ENCODE data around the gene WDR37.

Gene WDR37

GRCh38 chr10:1043532-1043995, 12.6 kb upstream of the WDR37 start:
- Histone ChIP-seq H3K4me3 (ENCODE audit: low read depth in 1 of 2, low read length in 2 of 2) (peak overlapping the region in 1 of 2 donors; percentile 22), H3K27me3 (ENCODE audit: low read depth, low read length) (no peaks in the 10 kb centered on the region), H3K36me3 (ENCODE audit: control insufficient read depth in 1 of 2, insufficient read depth in 2 of 2, low read length in 2 of 2) (peaks cover 16 to 18% of the 10 kb centered on the region in 2 donors), H3K27ac (ENCODE audit: low read length) (peak overlapping the region; percentile 80), H3K4me1 (ENCODE audit: control insufficient read depth in 1 of 2, insufficient read depth in 2 of 2, low read length in 2 of 2) (peaks cover 4 to 9% of the 10 kb centered on the region in 2 donors), H3K9me3 (ENCODE audit: control insufficient read depth in 1 of 2, low read length in 2 of 2) (no peaks in the 10 kb centered on the region)

- Histone ChIP-seq H3K4me1 (ENCODE audit: control insufficient read depth in 1 of 2, insufficient read depth in 2 of 2, low read length in 2 of 2) (peaks cover 4 to 9% of the 10 kb centered on the region in 2 donors), H3K4me3 (ENCODE audit: low read depth in 1 of 2, low read length in 2 of 2) (peak overlapping the region; percentile 10 to 22)
Measured at GRCh38 chr10:1044146-1044545, 12.0 kb upstream of the WDR37 start.

GRCh38 chr10:1044964-1045363, 11.2 kb upstream of the WDR37 start:
- Histone ChIP-seq H3K4me3 (ENCODE audit: low read depth in 1 of 2, low read length in 2 of 2) (no peak overlapping the region), H3K27me3 (ENCODE audit: low read depth, low read length) (no peaks in the 10 kb centered on the region), H3K4me1 (ENCODE audit: control insufficient read depth in 1 of 2, insufficient read depth in 2 of 2, low read length in 2 of 2) (peaks cover 4 to 13% of the 10 kb centered on the region in 2 donors), H3K27ac (ENCODE audit: low read length) (peak overlapping the region; percentile 80), H3K36me3 (ENCODE audit: control insufficient read depth in 1 of 2, insufficient read depth in 2 of 2, low read length in 2 of 2) (peaks cover 13 to 17% of the 10 kb centered on the region in 2 donors), H3K9me3 (ENCODE audit: control insufficient read depth in 1 of 2, low read length in 2 of 2) (no peaks in the 10 kb centered on the region)

More at GRCh38 chr10:1044146-1044545, 12.0 kb upstream of the WDR37 start:
- Histone ChIP-seq H3K9me3 (ENCODE audit: control insufficient read depth in 1 of 2, low read length in 2 of 2) (no peaks in the 10 kb centered on the region), H3K27me3 (ENCODE audit: low read depth, low read length) (no peaks in the 10 kb centered on the region), H3K36me3 (ENCODE audit: control insufficient read depth in 1 of 2, insufficient read depth in 2 of 2, low read length in 2 of 2) (peaks cover 16 to 17% of the 10 kb centered on the region in 2 donors), H3K27ac (ENCODE audit: low read length) (peak overlapping the region; percentile 80)

- Histone ChIP-seq H3K4me1 (ENCODE audit: control insufficient read depth in 1 of 2, insufficient read depth in 2 of 2, low read length in 2 of 2) (peaks cover 4 to 17% of the 10 kb centered on the region in 2 donors), H3K9me3 (ENCODE audit: control insufficient read depth in 1 of 2, low read length in 2 of 2) (no peaks in the 10 kb centered on the region), H3K4me3 (ENCODE audit: low read depth in 1 of 2, low read length in 2 of 2) (no peak overlapping the region), H3K27me3 (ENCODE audit: low read depth, low read length) (no peaks in the 10 kb centered on the region), H3K36me3 (ENCODE audit: control insufficient read depth in 1 of 2, insufficient read depth in 2 of 2, low read length in 2 of 2) (peaks cover 9 to 13% of the 10 kb centered on the region in 2 donors), H3K27ac (ENCODE audit: low read length) (no peak overlapping the region)
Measured at GRCh38 chr10:1045415-1045814, 10.8 kb upstream of the WDR37 start.

GRCh38 chr10:1047937-1048336, 8.2 kb upstream of the WDR37 start:
- Histone ChIP-seq H3K9me3 (ENCODE audit: control insufficient read depth in 1 of 2, low read length in 2 of 2) (no peaks in the 10 kb centered on the region), H3K27ac (ENCODE audit: low read length) (peak overlapping the region; percentile 94), H3K4me1 (ENCODE audit: control insufficient read depth in 1 of 2, insufficient read depth in 2 of 2, low read length in 2 of 2) (peaks cover 4 to 22% of the 10 kb centered on the region in 2 donors), H3K4me3 (ENCODE audit: low read depth in 1 of 2, low read length in 2 of 2) (peak overlapping the region; percentile 80 to 87), H3K36me3 (ENCODE audit: control insufficient read depth in 1 of 2, insufficient read depth in 2 of 2, low read length in 2 of 2) (peaks cover 0 to 8% of the 10 kb centered on the region in 2 donors), H3K27me3 (ENCODE audit: low read depth, low read length) (no peaks in the 10 kb centered on the region)

GRCh38 chr10:1048349-1048731, 7.8 kb upstream of the WDR37 start:
- Histone ChIP-seq H3K9me3 (ENCODE audit: control insufficient read depth in 1 of 2, low read length in 2 of 2) (no peaks in the 10 kb centered on the region), H3K4me3 (ENCODE audit: low read depth in 1 of 2, low read length in 2 of 2) (peak overlapping the region; percentile 80 to 87), H3K27ac (ENCODE audit: low read length) (peak overlapping the region; percentile 94), H3K4me1 (ENCODE audit: control insufficient read depth in 1 of 2, insufficient read depth in 2 of 2, low read length in 2 of 2) (peaks cover 4 to 22% of the 10 kb centered on the region in 2 donors), H3K27me3 (ENCODE audit: low read depth, low read length) (no peaks in the 10 kb centered on the region), H3K36me3 (ENCODE audit: control insufficient read depth in 1 of 2, insufficient read depth in 2 of 2, low read length in 2 of 2) (peaks cover 0 to 9% of the 10 kb centered on the region in 2 donors)

- peaks cover 4 to 24% of the 10 kb centered on the region in 2 donors for H3K4me1 ChIP-seq (ENCODE audit: control insufficient read depth in 1 of 2, insufficient read depth in 2 of 2, low read length in 2 of 2)
- peak within 1 kb of the TSS; percentile 80 to 87 for H3K4me3 ChIP-seq (ENCODE audit: low read depth in 1 of 2, low read length in 2 of 2)
- peaks cover 4 to 7% of the 10 kb centered on the region in 2 donors for H3K36me3 ChIP-seq (ENCODE audit: control insufficient read depth in 1 of 2, insufficient read depth in 2 of 2, low read length in 2 of 2)
- peak within 1 kb of the TSS; percentile 94 for H3K27ac ChIP-seq (ENCODE audit: low read length)
- no peaks in the 10 kb centered on the region for H3K9me3 ChIP-seq (ENCODE audit: control insufficient read depth in 1 of 2, low read length in 2 of 2)
- H3K27me3 ChIP-seq (ENCODE audit: low read depth, low read length): no peaks in the 10 kb centered on the region
Measured at GRCh38 chr10:1048732-1049424, 7.3 kb upstream of the WDR37 start, which contains the start of gene IDI1. IDI1 (minus strand) TSS chr10:1049119; CDS start chr10:1049003, 116 bp downstream.

- peaks cover 7 to 8% of the 10 kb centered on the region in 2 donors for H3K36me3 ChIP-seq (ENCODE audit: control insufficient read depth in 1 of 2, insufficient read depth in 2 of 2, low read length in 2 of 2)
- no peaks in the 10 kb centered on the region for H3K9me3 ChIP-seq (ENCODE audit: control insufficient read depth in 1 of 2, low read length in 2 of 2)
- H3K27me3 ChIP-seq (ENCODE audit: low read depth, low read length): no peaks in the 10 kb centered on the region
- peak overlapping the region; percentile 94 for H3K27ac ChIP-seq (ENCODE audit: low read length)
- H3K4me3 ChIP-seq (ENCODE audit: low read depth in 1 of 2, low read length in 2 of 2): peak overlapping the region; percentile 80 to 87
- peaks cover 4 to 30% of the 10 kb centered on the region in 2 donors for H3K4me1 ChIP-seq (ENCODE audit: control insufficient read depth in 1 of 2, insufficient read depth in 2 of 2, low read length in 2 of 2)
Measured at GRCh38 chr10:1049425-1049958, 6.7 kb upstream of the WDR37 start.

GRCh38 chr10:1050145-1050544, 6.0 kb upstream of the WDR37 start:
- Histone ChIP-seq H3K4me3 (ENCODE audit: low read depth in 1 of 2, low read length in 2 of 2) (peak overlapping the region; percentile 80 to 87), H3K4me1 (ENCODE audit: control insufficient read depth in 1 of 2, insufficient read depth in 2 of 2, low read length in 2 of 2) (peaks cover 9 to 37% of the 10 kb centered on the region in 2 donors), H3K36me3 (ENCODE audit: control insufficient read depth in 1 of 2, insufficient read depth in 2 of 2, low read length in 2 of 2) (peaks cover 7 to 8% of the 10 kb centered on the region in 2 donors), H3K9me3 (ENCODE audit: control insufficient read depth in 1 of 2, low read length in 2 of 2) (no peaks in the 10 kb centered on the region), H3K27me3 (ENCODE audit: low read depth, low read length) (no peaks in the 10 kb centered on the region), H3K27ac (ENCODE audit: low read length) (peak overlapping the region; percentile 94)

- H3K36me3 ChIP-seq (ENCODE audit: control insufficient read depth in 1 of 2, insufficient read depth in 2 of 2, low read length in 2 of 2): peaks cover 7 to 8% of the 10 kb centered on the region in 2 donors
- H3K27me3 ChIP-seq (ENCODE audit: low read depth, low read length): no peaks in the 10 kb centered on the region
- peaks cover 11 to 41% of the 10 kb centered on the region in 2 donors for H3K4me1 ChIP-seq (ENCODE audit: control insufficient read depth in 1 of 2, insufficient read depth in 2 of 2, low read length in 2 of 2)
- H3K4me3 ChIP-seq (ENCODE audit: low read depth in 1 of 2, low read length in 2 of 2): no peak overlapping the region
- no peaks in the 10 kb centered on the region for H3K9me3 ChIP-seq (ENCODE audit: control insufficient read depth in 1 of 2, low read length in 2 of 2)
- no peak overlapping the region for H3K27ac ChIP-seq (ENCODE audit: low read length)
Measured at GRCh38 chr10:1050554-1050953, 5.6 kb upstream of the WDR37 start.

- Histone ChIP-seq H3K4me1 (ENCODE audit: control insufficient read depth in 1 of 2, insufficient read depth in 2 of 2, low read length in 2 of 2) (peaks cover 7 to 47% of the 10 kb centered on the region in 2 donors), H3K27me3 (ENCODE audit: low read depth, low read length) (no peaks in the 10 kb centered on the region), H3K9me3 (ENCODE audit: control insufficient read depth in 1 of 2, low read length in 2 of 2) (no peaks in the 10 kb centered on the region), H3K36me3 (ENCODE audit: control insufficient read depth in 1 of 2, insufficient read depth in 2 of 2, low read length in 2 of 2) (peaks cover 8 to 10% of the 10 kb centered on the region in 2 donors), H3K27ac (ENCODE audit: low read length) (no peak overlapping the region), H3K4me3 (ENCODE audit: low read depth in 1 of 2, low read length in 2 of 2) (peak overlapping the region; percentile 86 to 98)
Measured at GRCh38 chr10:1054684-1055083, 1.5 kb upstream of the WDR37 start.

Measured in muscle layer of duodenum (tissue), 2 donors.